Erythroblast (primary cell): ENCODE data around the gene SLC13A1.

ENCODE experiments used
- DNase-seq, 2 experiments: peaks; one replicate each; lab custom pipeline; 2025; lab: John Stamatoyannopoulos, UW
- GATA1 ChIP-seq: IDR thresholded peaks from 2 replicates; pipeline ENCODE4 v1.6.1; 2011; ENCODE audit warnings: low read depth, mild to moderate bottlenecking, control low read depth, low read length, moderate library complexity
- POLR2A ChIP-seq: IDR thresholded peaks from 2 replicates; pipeline ENCODE4 v1.6.1; 2011; ENCODE audit warnings: mild to moderate bottlenecking, low read length

The SLC13A1 gene

GRCh38 chr7:123075838-123076467, 123.8 kb downstream of the SLC13A1 start:
- no peak for TF ChIP-seq POLR2A
- TF ChIP-seq GATA1 = no peak
- DNase-seq = no peak

GRCh38 chr7:123070702-123071286, 129.0 kb downstream of the SLC13A1 start:
- peak in 1 of 2 experiments; percentile 3 for DNase-seq
- TF ChIP-seq POLR2A (no peak), GATA1 (no peak)

GRCh38 chr7:123067814-123068213, 132.0 kb downstream of the SLC13A1 start:
- DNase-seq = no peak
- no peak for TF ChIP-seq GATA1
- no peak for TF ChIP-seq POLR2A
